ENCODE measurements around the gene SOST. TPM values are rescaled to one million over a fixed set of nuclear protein-coding genes. Genes with fewer than 3 reads are reported as not detected.

The SOST gene
- total and polyA plus RNA-seq, 2 donors from 2014 or later: 0.09 to 15.1 TPM

DNA sequence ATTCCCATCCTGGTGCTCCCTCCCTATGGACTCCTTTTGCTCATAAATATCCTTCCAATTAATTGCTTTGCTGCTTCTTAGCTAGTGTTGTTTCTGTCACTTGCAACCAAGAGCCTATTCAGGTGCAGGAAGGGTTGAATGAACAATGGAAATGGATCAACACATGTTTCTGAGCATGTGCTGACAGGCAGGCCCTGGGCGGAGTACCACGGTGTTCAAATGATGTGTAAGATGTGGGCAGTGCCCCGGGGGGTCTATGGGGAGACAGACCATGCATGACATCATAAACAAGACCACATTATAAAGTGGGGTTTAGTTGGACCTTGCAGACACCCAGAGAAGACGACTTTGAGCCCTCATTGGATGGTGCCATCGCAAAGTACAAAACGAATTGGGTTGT is 48.5 kb downstream of the SOST start:
- H3K9me3 ChIP-seq (ENCODE audit: control insufficient read depth in 2 of 3, insufficient read depth in 1 of 3, low read length in 3 of 3): no peaks in the 10 kb centered on the region
- H3K36me3 ChIP-seq (ENCODE audit: control insufficient read depth in 2 of 3, insufficient read depth in 3 of 3, low read length in 3 of 3): no peaks in the 10 kb centered on the region
- H3K9ac ChIP-seq (ENCODE audit: low read length in 3 of 3): no peak overlapping the region
- H3K27me3 ChIP-seq (ENCODE audit: control insufficient read depth, insufficient read depth, low read length): no peaks in the 10 kb centered on the region
- peaks cover 0 to 8% (median 3%) of the 10 kb centered on the region in 3 donors for H3K4me1 ChIP-seq (ENCODE audit: control insufficient read depth in 2 of 3, insufficient read depth in 2 of 3, low read depth in 1 of 3, low read length in 3 of 3)
- no peak overlapping the region for H3K4me3 ChIP-seq (ENCODE audit: low read length in 3 of 3)
- FAIRE-seq (no peak), DNase-seq (no peak)
- H3K27ac ChIP-seq (ENCODE audit: low read depth in 2 of 2, low read length in 2 of 2): no peak overlapping the region
- intact Hi-C loops (cut with DNase I): no loop called here
- no peak for TF ChIP-seq CTCF (IDR thresholded peaks at IDR 0.05; ENCODE audit: borderline replicate concordance, extremely low read depth, insufficient read depth)

- TF ChIP-seq CTCF (IDR thresholded peaks at IDR 0.05; ENCODE audit: borderline replicate concordance, extremely low read depth, insufficient read depth): no peak
- Histone ChIP-seq H3K4me3 (ENCODE audit: low read length in 3 of 3) (no peak overlapping the region), H3K27ac (ENCODE audit: low read depth in 2 of 2, low read length in 2 of 2) (no peak overlapping the region), H3K27me3 (ENCODE audit: control insufficient read depth, insufficient read depth, low read length) (no peaks in the 10 kb centered on the region), H3K9me3 (ENCODE audit: control insufficient read depth in 2 of 3, insufficient read depth in 1 of 3, low read length in 3 of 3) (no peaks in the 10 kb centered on the region), H3K4me1 (ENCODE audit: control insufficient read depth in 2 of 3, insufficient read depth in 2 of 3, low read depth in 1 of 3, low read length in 3 of 3) (peaks cover 0 to 4% (median 3%) of the 10 kb centered on the region in 3 donors), H3K9ac (ENCODE audit: low read length in 3 of 3) (no peak overlapping the region), H3K36me3 (ENCODE audit: control insufficient read depth in 2 of 3, insufficient read depth in 3 of 3, low read length in 3 of 3) (no peaks in the 10 kb centered on the region)
- FAIRE-seq: no peak
- no peak for DNase-seq
- intact Hi-C loops (cut with DNase I): no loop called here
These were observed 49.4 kb downstream of the SOST start for GRCh38 chr17:43709210-43709609.

GRCh38 chr17:43707184-43707583 is 51.4 kb downstream of the SOST start:
- Histone ChIP-seq H3K4me3 (ENCODE audit: low read length in 3 of 3) (no peak overlapping the region), H3K9ac (ENCODE audit: low read length in 3 of 3) (no peak overlapping the region), H3K27ac (ENCODE audit: low read depth in 2 of 2, low read length in 2 of 2) (no peak overlapping the region), H3K36me3 (ENCODE audit: control insufficient read depth in 2 of 3, insufficient read depth in 3 of 3, low read length in 3 of 3) (no peaks in the 10 kb centered on the region), H3K4me1 (ENCODE audit: control insufficient read depth in 2 of 3, insufficient read depth in 2 of 3, low read depth in 1 of 3, low read length in 3 of 3) (no peaks in the 10 kb centered on the region), H3K27me3 (ENCODE audit: control insufficient read depth, insufficient read depth, low read length) (no peaks in the 10 kb centered on the region), H3K9me3 (ENCODE audit: control insufficient read depth in 2 of 3, insufficient read depth in 1 of 3, low read length in 3 of 3) (no peaks in the 10 kb centered on the region)
- FAIRE-seq: no peak
- no peak for TF ChIP-seq CTCF (IDR thresholded peaks at IDR 0.05; ENCODE audit: borderline replicate concordance, extremely low read depth, insufficient read depth)
- DNase-seq: no peak
- intact Hi-C loops (cut with DNase I): no loop called here

DNA sequence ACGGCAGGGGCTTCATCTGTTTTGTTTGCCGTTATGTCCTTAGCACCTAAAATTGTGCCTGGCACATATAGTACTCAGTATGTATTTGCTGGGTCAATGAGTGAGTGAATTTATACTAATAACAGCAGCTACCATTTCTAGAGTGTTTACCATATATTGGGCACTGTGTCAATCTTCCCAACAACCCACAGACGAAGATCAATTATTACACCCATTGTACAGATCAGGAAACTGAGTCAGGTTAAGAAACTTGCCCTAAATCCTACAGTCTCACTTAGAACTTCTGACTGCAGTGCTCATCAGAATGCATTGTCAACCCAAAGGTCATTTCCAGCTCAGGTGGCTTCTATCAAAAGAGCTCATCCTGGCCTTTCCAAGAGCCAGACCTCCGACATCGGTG is 52.4 kb downstream of the SOST start:
- Histone ChIP-seq H3K27ac (ENCODE audit: low read depth in 2 of 2, low read length in 2 of 2) (no peak overlapping the region), H3K36me3 (ENCODE audit: control insufficient read depth in 2 of 3, insufficient read depth in 3 of 3, low read length in 3 of 3) (no peaks in the 10 kb centered on the region), H3K9me3 (ENCODE audit: control insufficient read depth in 2 of 3, insufficient read depth in 1 of 3, low read length in 3 of 3) (no peaks in the 10 kb centered on the region), H3K4me1 (ENCODE audit: control insufficient read depth in 2 of 3, insufficient read depth in 2 of 3, low read depth in 1 of 3, low read length in 3 of 3) (no peaks in the 10 kb centered on the region), H3K27me3 (ENCODE audit: control insufficient read depth, insufficient read depth, low read length) (no peaks in the 10 kb centered on the region), H3K4me3 (ENCODE audit: low read length in 3 of 3) (no peak overlapping the region), H3K9ac (ENCODE audit: low read length in 3 of 3) (no peak overlapping the region)
- intact Hi-C loops (cut with DNase I): no loop called here
- FAIRE-seq (no peak), DNase-seq (no peak)
- no peak for TF ChIP-seq CTCF (IDR thresholded peaks at IDR 0.05; ENCODE audit: borderline replicate concordance, extremely low read depth, insufficient read depth)

Measured in kidney (tissue), 14 donors.